Cardiac fibroblast (primary cell): ENCODE results near the gene INSRR.

Experiments
- DNase-seq, 2 donors: peaks; one replicate each; pipeline versions ENCODE4 v3.0.0 to v3.0.0-alpha.2; 2010; ENCODE audit warnings: low read depth in 2 of 2
- H3K4me3 ChIP-seq, 2 donors: replicated peaks in 1 of 2; 1 replicate in 1 of 2; 2 replicates in 1 of 2; pipeline ENCODE4 v1.5.1; 2011; ENCODE audit warnings: low read depth in 2 of 2, low read length in 2 of 2, mild to moderate bottlenecking in 2 of 2, moderate library complexity in 1 of 2
- TF ChIP-seq, protein P1 (sequence below): IDR thresholded peaks from one replicate; pipeline ENCODE4 v1.5.1; 2011; ENCODE audit warnings: low read depth, mild to moderate bottlenecking, low read length, inconsistent platforms

The INSRR gene

GRCh38 chr1:156898161-156898566, 39.2 kb upstream of the INSRR start:
- peak overlapping the region in 1 of 2 donors; percentile 1 for H3K4me3 ChIP-seq

GRCh38 chr1:156897078-156897825, 38.3 kb upstream of the INSRR start:
- TF ChIP-seq, protein P1, sequence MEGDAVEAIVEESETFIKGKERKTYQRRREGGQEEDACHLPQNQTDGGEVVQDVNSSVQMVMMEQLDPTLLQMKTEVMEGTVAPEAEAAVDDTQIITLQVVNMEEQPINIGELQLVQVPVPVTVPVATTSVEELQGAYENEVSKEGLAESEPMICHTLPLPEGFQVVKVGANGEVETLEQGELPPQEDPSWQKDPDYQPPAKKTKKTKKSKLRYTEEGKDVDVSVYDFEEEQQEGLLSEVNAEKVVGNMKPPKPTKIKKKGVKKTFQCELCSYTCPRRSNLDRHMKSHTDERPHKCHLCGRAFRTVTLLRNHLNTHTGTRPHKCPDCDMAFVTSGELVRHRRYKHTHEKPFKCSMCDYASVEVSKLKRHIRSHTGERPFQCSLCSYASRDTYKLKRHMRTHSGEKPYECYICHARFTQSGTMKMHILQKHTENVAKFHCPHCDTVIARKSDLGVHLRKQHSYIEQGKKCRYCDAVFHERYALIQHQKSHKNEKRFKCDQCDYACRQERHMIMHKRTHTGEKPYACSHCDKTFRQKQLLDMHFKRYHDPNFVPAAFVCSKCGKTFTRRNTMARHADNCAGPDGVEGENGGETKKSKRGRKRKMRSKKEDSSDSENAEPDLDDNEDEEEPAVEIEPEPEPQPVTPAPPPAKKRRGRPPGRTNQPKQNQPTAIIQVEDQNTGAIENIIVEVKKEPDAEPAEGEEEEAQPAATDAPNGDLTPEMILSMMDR: no peak
- peak overlapping the region in 1 of 2 donors; percentile 28 for H3K4me3 ChIP-seq
- DNase-seq: peak; percentile 57 to 91

More at GRCh38 chr1:156898161-156898566, 39.2 kb upstream of the INSRR start:
- peak; percentile 78 to 88 for DNase-seq
- TF ChIP-seq, protein P1: no peak

GRCh38 chr1:156896490-156897033, 37.6 kb upstream of the INSRR start:
- TF ChIP-seq, protein P1: no peak
- peak overlapping the region in 1 of 2 donors; percentile 28 for H3K4me3 ChIP-seq
- DNase-seq: peak; percentile 87 to 94

GRCh38 chr1:156895927-156896326, 37.0 kb upstream of the INSRR start:
- no peak overlapping the region for H3K4me3 ChIP-seq
- DNase-seq: peak in 1 of 2 donors; percentile 28
- TF ChIP-seq, protein P1: no peak

- H3K4me3 ChIP-seq: peak overlapping the region in 1 of 2 donors; percentile 68
- DNase-seq: peak in 1 of 2 donors; percentile 59
These were observed 36.5 kb upstream of the INSRR start for GRCh38 chr1:156895455-156895812.

DNA sequence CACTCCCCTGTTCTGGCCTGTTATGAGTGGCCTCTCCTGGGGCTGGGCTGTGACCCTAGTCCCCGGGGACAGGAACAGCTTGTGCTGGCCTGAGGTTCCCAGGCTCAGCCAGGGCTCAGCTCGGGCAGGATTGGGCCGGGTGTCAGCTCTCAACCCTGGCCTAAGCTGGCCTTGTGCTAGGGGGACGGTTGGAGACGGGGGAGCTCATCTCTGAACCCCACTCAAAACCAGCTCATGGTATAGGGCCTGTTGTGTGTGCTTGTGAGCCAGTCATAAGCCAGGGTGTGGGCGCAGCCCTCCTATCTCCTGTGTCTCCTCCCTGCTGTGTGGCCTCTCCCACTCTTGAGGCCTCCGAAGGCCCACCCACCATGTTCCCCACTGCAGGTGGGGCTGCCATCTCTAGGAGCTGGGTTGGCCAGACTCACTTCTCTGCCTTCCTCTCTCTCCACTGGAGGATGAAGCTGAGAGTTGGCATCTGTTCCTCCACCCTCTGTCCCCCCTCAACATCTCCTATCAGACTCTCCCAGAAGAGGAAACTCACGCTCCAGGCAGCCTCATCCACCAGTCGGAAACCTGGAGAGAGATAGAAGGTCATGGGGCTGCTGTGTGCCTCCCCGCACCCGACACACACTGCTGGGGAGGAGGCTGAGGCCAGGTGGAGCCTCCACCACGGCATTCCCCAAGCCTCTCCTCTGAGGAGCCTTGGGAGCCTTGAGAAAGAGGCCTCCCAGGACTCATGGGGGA, 36.0 kb upstream of the INSRR start:
- peak; percentile 61 to 63 for DNase-seq
- TF ChIP-seq, protein P1: no peak
- peak overlapping the region; percentile 59 to 68 for H3K4me3 ChIP-seq

More at GRCh38 chr1:156895455-156895812, 36.5 kb upstream of the INSRR start:
- TF ChIP-seq, protein P1: no peak
